OCI-LY7 (cell line): ENCODE results near the gene GREB1. TPM values are rescaled to one million over a fixed set of nuclear protein-coding genes. Genes with fewer than 3 reads are reported as not detected.

Experiments
- BruUV-seq: library from RNA; stranded (reverse); fragments of 400-500 nt; replicated peaks from 2 replicates; lab custom pipeline; 2021; lab: Mats Ljungman, UMichigan
- CTCF ChIA-PET: fragments of 300-600 bp; sonication (Branson Sonifier 250); formaldehyde crosslinking; loops from one replicate; lab custom pipeline; 2022; ENCODE audit warnings: antibody characterized with exemption; ENCODE audit not compliant: unreplicated experiment; lab: Charles Lee
- POLR2A ChIA-PET: fragments of 300-600 bp; sonication (Branson Sonifier 250); formaldehyde crosslinking; loops from one replicate; lab custom pipeline; 2022; ENCODE audit warnings: antibody characterized with exemption; lab: Charles Lee
- DNase-seq: peaks from one replicate; pipeline ENCODE4 v3.0.0-alpha.2; 2015; ENCODE audit warnings: low spot score
- H2AFZ ChIP-seq: fragments of 200-600 bp; sonication (generic), shearing (Covaris generic); 2 replicates; pipeline ENCODE4 v1.6.1; 2014; ENCODE audit warnings: mild to moderate bottlenecking, antibody characterized with exemption, low read length, moderate library complexity
- H3K27ac ChIP-seq: fragments of 200-600 bp; sonication (generic); 2 replicates; pipeline ENCODE4 v1.5.1; 2014; ENCODE audit warnings: mixed run types, low read depth, mild to moderate bottlenecking, moderate library complexity, low read length, inconsistent platforms; ENCODE audit not compliant: poor library complexity, severe bottlenecking
- H3K36me3 ChIP-seq: fragments of 200-600 bp; sonication (generic); 2 replicates; pipeline ENCODE4 v1.6.1; 2014; ENCODE audit warnings: mild to moderate bottlenecking, antibody characterized with exemption, low read length, moderate library complexity, mixed read lengths; ENCODE audit not compliant: insufficient read depth
- H3K4me1 ChIP-seq: fragments of 200-600 bp; sonication (generic); 2 replicates; pipeline ENCODE4 v1.5.1; 2014; ENCODE audit warnings: mild to moderate bottlenecking, low read length; ENCODE audit not compliant: insufficient read depth, poor library complexity, severe bottlenecking
- H3K4me2 ChIP-seq: fragments of 200-600 bp; sonication (generic); 2 replicates; pipeline ENCODE4 v1.6.1; 2014; ENCODE audit warnings: mild to moderate bottlenecking, low read length
- H3K4me3 ChIP-seq: fragments of 200-600 bp; sonication (generic); 2 replicates; pipeline ENCODE4 v1.5.1; 2014; ENCODE audit warnings: mild to moderate bottlenecking, low read depth, low read length; ENCODE audit not compliant: poor library complexity, severe bottlenecking
- H3K79me2 ChIP-seq: fragments of 200-600 bp; sonication (generic); 2 replicates; pipeline ENCODE4 v1.6.1; 2016; ENCODE audit warnings: low read depth, mild to moderate bottlenecking, low read length, moderate library complexity, mixed read lengths; ENCODE audit not compliant: insufficient read depth
- H3K9me2 ChIP-seq: fragments of 200-600 bp; sonication (generic); 2 replicates; pipeline ENCODE4 v1.6.1; 2016; ENCODE audit warnings: mild to moderate bottlenecking, low read length, mixed read lengths; ENCODE audit not compliant: insufficient read depth
- H3K9me3 ChIP-seq: fragments of 200-600 bp; sonication (generic); 2 replicates; pipeline ENCODE4 v1.6.1; 2014; ENCODE audit warnings: mild to moderate bottlenecking, mixed run types, low read length, mixed read lengths
- H4K20me1 ChIP-seq: fragments of 200-600 bp; sonication (generic); 2 replicates; pipeline ENCODE4 v1.6.1; 2014; ENCODE audit warnings: mild to moderate bottlenecking, antibody characterized with exemption, low read length, moderate library complexity, mixed read lengths; ENCODE audit not compliant: insufficient read depth
- CTCF ChIP-seq: fragments of 200-600 bp; sonication (generic); conservative IDR thresholded peaks from 2 replicates; pipeline ENCODE4 v1.5.1; 2014; ENCODE audit warnings: mild to moderate bottlenecking, antibody characterized with exemption, low read length, moderate library complexity, mixed read lengths
- EZH2phosphoT487 ChIP-seq: fragments of 200-600 bp; sonication (generic); IDR thresholded peaks from 2 replicates; pipeline ENCODE4 v1.6.1; 2018; ENCODE audit warnings: low read depth, borderline replicate concordance, mild to moderate bottlenecking, mixed run types, antibody characterized with exemption, low read length, moderate library complexity, mixed read lengths
- intact Hi-C: fragments of 100-400 bp; cut with micrococcal nuclease; formaldehyde crosslinking; loops from one replicate; pipeline ENCODE4 v1.10.0; 2022; ENCODE audit not compliant: unreplicated experiment
- total RNA-seq, 2 experiments: library from RNA; depleted of rRNA in 1 of 2; stranded (reverse); fragments of >200 nt in 1 of 2; shearing (Covaris generic) in 1 of 2; gene quantifications; 2 replicates each; pipeline ENCODE4 v1.2.3, GENCODE V29; 2014 to 2022

Gene GREB1
- total RNA-seq, 2 experiments from 2014 or later, result 3.5 to 8.4 TPM

GRCh38 chr2:11667866-11668637 is 134.2 kb downstream of the GREB1 start:
- peaks cover 5% of the 10 kb centered on the region; the same call in 1 of the 2 replicates for H3K9me3 ChIP-seq
- H2AFZ ChIP-seq, result no peak overlapping the region
- H3K27ac ChIP-seq, result no peak overlapping the region
- intact Hi-C loops, result no loop called here
- no peak overlapping the region for H3K4me2 ChIP-seq
- BruUV-seq, result no TSS peak
- no peaks in the 10 kb centered on the region for H3K9me2 ChIP-seq
- H3K4me3 ChIP-seq, result no peak overlapping the region
- CTCF ChIA-PET, result no interaction called here
- no peak for TF ChIP-seq EZH2phosphoT487
- no peak for TF ChIP-seq CTCF
- H3K4me1 ChIP-seq, result peaks cover 4% of the 10 kb centered on the region
- H3K36me3 ChIP-seq, result no peaks in the 10 kb centered on the region
- POLR2A ChIA-PET, result no interaction called here
- no peaks in the 10 kb centered on the region for H3K79me2 ChIP-seq
- DNase-seq, result no peak
- no peaks in the 10 kb centered on the region for H4K20me1 ChIP-seq

- peaks cover 4% of the 10 kb centered on the region for H3K4me1 ChIP-seq
- H2AFZ ChIP-seq, result no peak within 1 kb of the TSS
- H3K27ac ChIP-seq, result no peak within 1 kb of the TSS
- H3K9me3 ChIP-seq, result no peaks in the 10 kb centered on the region
- ChIA-PET CTCF (no interaction called here), POLR2A (interaction anchor here (0.6 kb wide), 1 partner anchor 456 kb away, joined by 3 read pairs; no protein-coding TSS in a partner anchor)
- H3K4me2 ChIP-seq, result no peak within 1 kb of the TSS
- intact Hi-C loops, result no loop called here
- no peak within 1 kb of the TSS for H3K4me3 ChIP-seq
- H3K36me3 ChIP-seq, result no peaks in the 10 kb centered on the region
- H4K20me1 ChIP-seq, result no peaks in the 10 kb centered on the region
- DNase-seq, result no peak
- no peak for TF ChIP-seq CTCF
- TF ChIP-seq EZH2phosphoT487, result no peak
- no peaks in the 10 kb centered on the region for H3K9me2 ChIP-seq
- no TSS peak for BruUV-seq
- H3K79me2 ChIP-seq, result no peaks in the 10 kb centered on the region
Measured at GRCh38 chr2:11669454-11670291, 135.8 kb downstream of the GREB1 start, which contains the start of gene NTSR2. Gene NTSR2, minus strand, starts transcription at chr2:11670195. Its CDS starts 66 bp downstream, at chr2:11670129.
